Activated effector memory CD4-positive, alpha-beta T cell treated with anti-CD3 and anti-CD28 coated beads, Interleukin-2, amount 50 U/mL, for 16 hours (primary cell): ENCODE measurements around the gene DYRK1A.

Experiments used
- DNase-seq: peaks from one replicate; pipeline ENCODE4 v3.0.0-alpha.2; 2020

The DYRK1A gene

GRCh38 chr21:37574751-37575150 is 208.2 kb downstream of the DYRK1A start:
- DNase-seq = no peak

DNA sequence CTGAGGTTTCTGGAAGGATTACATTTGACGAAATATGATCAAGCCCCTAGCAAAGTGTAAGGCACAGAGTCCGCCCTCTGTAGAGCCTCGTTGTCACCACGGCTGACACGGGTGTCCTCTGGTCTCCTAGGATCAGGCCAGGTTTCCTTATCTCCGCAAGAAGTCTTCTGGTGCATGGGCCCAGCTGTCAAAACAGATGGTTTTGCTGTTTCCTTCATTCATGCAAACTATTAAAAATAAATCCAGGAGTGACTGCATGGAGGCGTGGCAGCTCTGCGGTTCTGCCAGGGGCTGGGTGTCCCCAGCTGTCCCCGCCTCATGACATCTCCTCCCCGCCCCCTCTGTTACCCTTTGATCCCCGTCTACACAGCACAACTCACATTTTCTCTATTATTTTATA is 209.0 kb downstream of the DYRK1A start:
- DNase-seq = no peak
